Inferior parietal cortex (tissue), 1 donor: Measurements from ENCODE around the gene PBXIP1.
"Not testable (repeated sequence)": the region's sequence is repeated elsewhere in the genome, so short reads cannot be mapped to it uniquely, and the experiment has no call there.

Experiments used
- DNase-seq: peaks from one replicate; pipeline ENCODE4 v3.0.0-alpha.2; 2016; ENCODE audit errors: extremely low spot score

Gene PBXIP1

GRCh38 chr1:154937085-154937987 is 18.6 kb downstream of the PBXIP1 start:
- peak; percentile 91 for DNase-seq

- DNase-seq: peak; percentile 95
Observed at GRCh38 chr1:154936555-154937084, 19.3 kb downstream of the PBXIP1 start, which contains the start of gene PMVK. Gene PMVK, minus strand, starts transcription at chr1:154936719. Its CDS starts 34 bp downstream, at chr1:154936685.

- no peak for DNase-seq
Observed at GRCh38 chr1:154935749-154936554, 19.9 kb downstream of the PBXIP1 start.

- no peak for DNase-seq
Observed at GRCh38 chr1:154934358-154934948, 21.4 kb downstream of the PBXIP1 start.

GRCh38 chr1:154931940-154932487 is 23.9 kb downstream of the PBXIP1 start:
- no peak for DNase-seq

- no peak for DNase-seq
Observed at GRCh38 chr1:154926201-154926600, 29.7 kb downstream of the PBXIP1 start.

DNA sequence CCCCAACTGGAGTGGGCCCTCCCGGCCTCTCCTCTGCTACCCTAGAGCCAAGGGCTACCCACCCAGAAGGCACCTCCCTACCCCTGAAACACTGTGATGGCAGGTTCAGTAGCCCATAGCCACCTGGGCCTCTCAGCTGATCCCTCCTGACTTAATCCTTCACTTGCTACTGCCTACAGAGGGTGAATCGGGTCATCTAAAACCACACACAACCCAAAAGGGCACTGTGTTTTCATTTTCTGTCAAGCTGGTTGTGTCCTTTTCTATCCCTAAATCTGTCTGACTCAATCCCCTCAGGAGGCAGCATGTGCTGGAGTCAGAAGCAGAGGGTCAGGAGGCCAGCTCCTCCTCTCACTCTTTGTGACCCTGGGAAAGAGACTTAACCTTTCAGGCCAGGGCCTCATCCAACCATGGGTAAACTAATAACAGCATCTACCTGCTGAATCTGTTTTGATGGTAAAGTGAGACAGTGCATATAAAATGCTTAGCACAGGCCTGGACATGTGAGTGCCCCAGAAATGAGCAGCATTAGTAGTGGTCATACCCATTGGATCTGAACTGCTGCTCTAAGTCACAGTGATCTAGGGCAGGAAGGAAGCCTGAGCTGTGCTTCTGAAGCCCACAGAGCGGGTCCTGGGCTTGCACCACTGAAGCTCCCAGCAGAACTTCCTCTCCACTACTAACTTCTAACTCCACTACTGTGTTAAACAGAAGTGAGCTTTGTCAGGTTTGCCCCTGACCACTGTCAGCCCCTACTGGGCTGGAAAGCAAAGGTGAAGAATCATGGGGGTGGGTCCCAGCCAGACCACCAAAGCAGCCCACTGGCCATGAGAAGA is 30.3 kb downstream of the PBXIP1 start:
- no peak for DNase-seq

GRCh38 chr1:154923695-154924094 is 32.2 kb downstream of the PBXIP1 start:
- DNase-seq: no peak

DNA sequence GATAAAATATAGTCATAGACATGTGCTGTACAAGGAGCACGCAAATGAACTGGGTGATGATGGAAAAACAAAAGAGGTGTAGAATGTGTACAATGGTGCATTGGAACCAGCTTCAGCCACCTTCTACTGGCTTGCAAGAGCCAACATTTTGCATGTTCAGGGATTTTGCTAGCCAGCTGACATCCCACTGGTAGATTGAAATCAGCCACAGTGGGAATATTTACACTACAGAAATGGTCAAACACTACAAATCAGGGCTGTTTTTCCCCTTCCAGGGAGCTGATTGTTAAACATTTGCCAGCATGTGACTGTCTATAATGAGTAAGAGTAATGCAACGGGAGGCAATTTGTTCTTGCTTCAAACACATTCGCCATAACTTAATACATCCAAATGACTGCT is 42.6 kb downstream of the PBXIP1 start:
- DNase-seq: no peak

DNA sequence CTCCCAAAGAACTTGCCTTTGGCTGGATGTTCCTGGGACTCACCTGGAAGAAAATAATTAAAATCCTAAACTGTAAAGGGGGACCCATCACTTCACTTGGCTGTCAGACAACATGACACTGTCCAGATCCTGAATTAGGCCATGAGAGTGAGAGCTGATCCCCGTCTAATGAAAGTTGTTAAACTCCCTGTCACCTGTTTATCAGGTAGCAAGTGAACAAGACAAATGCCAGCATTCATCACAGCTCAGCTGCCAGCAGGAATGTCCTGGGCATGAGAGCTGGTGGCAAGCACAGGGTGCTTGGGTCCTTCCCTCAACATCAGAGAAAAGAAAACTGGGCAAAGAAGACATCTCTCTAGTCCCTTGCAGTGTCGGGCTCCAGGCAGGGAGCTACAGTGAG is 43.1 kb downstream of the PBXIP1 start:
- DNase-seq: no peak

DNA sequence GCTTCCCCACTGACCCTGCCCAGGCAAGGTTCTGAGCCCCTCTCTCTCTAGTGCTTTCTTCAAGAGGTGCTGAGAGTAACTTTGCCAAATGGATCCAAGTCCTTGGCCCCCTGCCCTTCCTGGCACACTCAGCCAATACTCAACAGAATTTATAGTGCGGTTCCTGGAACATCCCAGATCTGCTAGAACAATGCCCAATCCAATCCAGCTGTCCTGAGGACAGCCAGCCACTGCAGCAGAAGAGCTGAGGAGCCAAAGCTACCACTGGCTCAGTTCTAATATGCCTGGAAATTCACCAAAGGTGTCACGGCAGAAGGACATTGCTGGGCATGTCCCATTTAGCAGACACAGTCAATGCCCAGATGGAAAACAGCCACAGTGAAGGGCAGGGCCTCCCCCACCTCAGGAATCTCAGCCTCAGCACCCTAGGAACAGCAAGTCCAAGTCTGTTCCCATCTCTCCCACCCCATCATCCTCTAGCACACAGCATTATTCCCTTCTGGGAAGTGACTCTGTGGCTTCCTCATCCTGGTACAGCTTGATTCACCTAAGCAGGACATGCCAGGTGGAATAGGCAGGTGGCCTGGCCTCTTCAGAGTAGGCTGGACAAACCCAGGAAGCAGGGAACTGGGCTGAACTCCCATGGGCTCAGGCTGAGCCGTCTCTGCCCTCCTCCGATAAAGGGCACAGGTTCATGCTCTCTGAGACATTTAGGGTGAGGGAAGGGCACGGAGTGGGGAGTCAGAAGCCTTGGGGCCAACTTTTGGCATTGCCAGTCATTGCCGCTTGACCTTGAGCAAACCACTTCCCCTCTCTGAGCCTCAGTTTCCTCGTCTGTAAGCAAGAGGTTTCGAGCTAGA is 44.0 kb downstream of the PBXIP1 start:
- DNase-seq: no peak

- no peak for DNase-seq
Observed at GRCh38 chr1:154910851-154911250, 45.0 kb downstream of the PBXIP1 start.

GRCh38 chr1:154908937-154909336 is 47.0 kb downstream of the PBXIP1 start:
- no peak for DNase-seq

- DNase-seq: not testable (repeated sequence)
Observed at GRCh38 chr1:154908129-154908528, 47.8 kb downstream of the PBXIP1 start.

- no peak for DNase-seq
Observed at GRCh38 chr1:154906621-154907081, 49.2 kb downstream of the PBXIP1 start.

DNA sequence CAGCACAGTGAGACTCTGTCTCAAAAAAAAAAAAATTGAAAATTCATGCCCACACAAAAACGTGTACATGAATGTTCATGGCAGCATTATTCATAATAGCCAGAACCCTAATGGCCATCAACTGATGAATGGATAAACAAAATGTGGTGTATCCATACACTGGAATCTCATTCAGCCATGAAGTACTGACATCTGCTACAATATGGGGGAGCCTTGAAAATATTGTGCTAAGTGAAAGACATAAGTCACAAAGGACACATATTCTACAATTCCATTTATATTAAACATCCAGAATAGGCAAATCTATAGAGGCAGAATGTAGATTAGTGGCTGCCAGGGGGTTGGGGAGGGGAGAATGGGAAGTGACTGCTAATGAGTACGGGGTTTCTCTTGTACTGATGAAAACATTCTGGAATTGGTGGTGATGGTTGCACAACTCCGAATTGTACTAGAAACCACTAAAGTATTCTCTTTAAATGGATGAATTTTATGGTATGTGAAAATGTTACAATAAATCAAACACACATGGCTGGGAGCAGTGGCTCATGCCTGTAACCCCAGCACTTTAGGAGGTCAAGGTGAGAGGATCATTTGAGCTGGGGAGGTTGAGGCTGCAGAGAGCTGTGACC is 52.8 kb downstream of the PBXIP1 start:
- DNase-seq: no peak

DNA sequence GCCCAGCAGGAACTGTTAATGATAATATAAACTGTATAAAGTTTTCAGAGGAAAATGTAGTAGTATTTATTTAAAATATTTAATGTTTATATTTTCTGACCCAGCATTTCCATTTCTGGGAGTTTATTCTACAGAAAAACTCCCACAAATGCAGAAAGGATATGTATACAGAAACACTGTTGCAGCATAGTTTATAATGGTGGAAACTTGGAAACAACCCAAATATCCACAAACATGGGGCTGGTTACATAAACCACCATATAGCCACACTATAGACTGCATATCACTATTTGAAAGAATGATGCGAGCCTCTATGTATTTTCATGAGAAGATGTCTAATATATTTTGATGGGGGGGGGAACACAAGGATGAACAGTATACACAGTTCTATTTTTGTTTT is 54.3 kb downstream of the PBXIP1 start:
- DNase-seq: no peak

DNA sequence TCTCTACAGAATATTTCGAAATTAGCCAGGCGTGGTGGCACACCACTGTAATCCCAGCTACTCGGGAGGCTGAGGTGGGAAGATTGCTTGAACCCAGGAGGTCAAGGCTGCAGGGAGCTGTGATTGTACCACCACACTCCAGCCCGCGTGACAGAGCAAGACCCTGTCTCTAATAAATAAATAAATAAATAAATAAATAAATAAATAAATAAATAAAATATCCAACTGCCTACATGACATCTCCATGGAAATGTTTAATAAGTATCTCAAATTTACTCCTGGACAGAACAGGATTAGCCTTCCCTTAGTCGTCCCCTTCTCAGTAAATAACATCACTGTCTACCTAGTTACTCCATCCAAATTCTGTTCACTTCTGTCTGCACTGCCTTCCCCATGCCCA is 56.9 kb downstream of the PBXIP1 start:
- DNase-seq: no peak

GRCh38 chr1:154896771-154897286 is 59.1 kb downstream of the PBXIP1 start:
- DNase-seq: peak; percentile 30
